Adrenal gland (tissue), 12 donors: ENCODE results near the gene TRIO. TPM values are rescaled to one million over a fixed set of nuclear protein-coding genes. Genes with fewer than 3 reads are reported as not detected.

Source experiments
- DNase-seq, 7 donors: peaks; one replicate each; pipeline ENCODE4 v3.0.0-alpha.2; 2019 to 2020
- H3K27ac ChIP-seq, 5 donors: fragments of 200-600 bp; sonication (generic) in 4 of 5; 1 replicate in 3 of 5; 2 replicates in 2 of 5; pipeline versions ENCODE4 v1.5.1 to v1.8.0; 2016 to 2020; ENCODE audit warnings: mild to moderate bottlenecking in 1 of 5
- H3K27me3 ChIP-seq: fragments of 200-600 bp; 2 replicates; pipeline ENCODE4 v1.8.0; 2021
- H3K36me3 ChIP-seq, 2 donors: fragments of 200-600 bp; replicated peaks in 1 of 2; 1 replicate in 1 of 2; 2 replicates in 1 of 2; pipeline versions ENCODE4 v1.5.1 to v1.8.0; 2018 to 2022
- H3K4me1 ChIP-seq, 2 donors: fragments of 200-600 bp; replicated peaks in 1 of 2; 1 replicate in 1 of 2; 2 replicates in 1 of 2; pipeline versions ENCODE4 v1.5.1 to v1.8.0; 2018 to 2021
- H3K4me3 ChIP-seq, 4 donors: fragments of 200-600 bp; sonication (generic) in 3 of 4; one replicate each; pipeline ENCODE4 v1.5.1; 2016 to 2018
- H3K9me3 ChIP-seq, 3 donors: fragments of 200-600 bp; sonication (generic) in 1 of 3; replicated peaks in 1 of 3; 1 replicate in 2 of 3; 2 replicates in 1 of 3; pipeline versions ENCODE4 v1.5.1 to v1.8.0; 2016 to 2021
- CTCF ChIP-seq, 6 experiments: fragments of 450-650 bp in 4 of 6; fragments of 200-600 bp in 2 of 6; sonication (generic) in 1 of 6; IDR thresholded peaks; 1 replicate in 5 of 6; 2 replicates in 1 of 6; pipeline versions ENCODE4 v1.5.1 to v1.8.0; 2016 to 2021; ENCODE audit warnings: antibody characterized with exemption in 6 of 6, mild to moderate bottlenecking in 2 of 6, moderate library complexity in 1 of 6
- POLR2A ChIP-seq, 2 donors: fragments of 450-650 bp; IDR thresholded peaks; one replicate each; pipeline ENCODE4 v1.6.1; 2017; ENCODE audit warnings: antibody characterized with exemption in 2 of 2, mild to moderate bottlenecking in 2 of 2, moderate library complexity in 1 of 2
- WGBS, 4 donors: extraction: QIAGEN DNeasy Blood & Tissue Kit in 2 of 4; methylation state at CpG; one replicate each; pipeline versions ENCODE4 v1.1.5 to v1.1.7; 2013 to 2017; 5-methylcytosine and 5-hydroxymethylcytosine counted together
- intact Hi-C, 2 donors: fragments of 100-400 bp; cut with DNase I; formaldehyde crosslinking; loops; one replicate each; pipeline versions ENCODE4 v1.14.1 to v1.15.0; 2022 to 2023
- polyA plus RNA-seq, 3 donors: library from polyadenylated mRNA; stranded (reverse); fragments of 200-250 nt in 2 of 3; fragments of 350-450 nt in 1 of 3; fragmentation: Illumina TruSeq in 1 of 3; extraction: RNeasy Lipid Tissue Mini Kit (QIAGEN cat#74804) in 1 of 3; gene quantifications; one replicate each; pipeline ENCODE4 v1.2.3, GENCODE V29; 2013 to 2014
- total RNA-seq, 9 donors: library from RNA; depleted of rRNA in 4 of 9; stranded (reverse); fragments of >200 nt in 4 of 9; fragments of 120-200 nt in 1 of 9; fragmentation: NEBNext Ultra II Directional in 1 of 9; extraction: Animal tissue kit (Norgen Biotek cat#: 25700) in 1 of 9; gene quantifications; one replicate each; pipeline versions ENCODE4 v1.1.0 to v1.2.4, GENCODE V29; 2013 to 2023
- donor health status: healthy with polysubstance abuse.
- donor health status: Bipolar disorder and iron deficiency.
- donor health status: DM: yes; HTN: yes; CAD: no.
- donor health status: DM: no; HTN: no; CAD: no.
- donor health status: DM: no; HTN: no; CAD: no.
- donor health status: DM: yes; HTN: yes; CAD: no.

TRIO gene
- total and polyA plus RNA-seq, 12 donors = 27.3 to 109 (median 72.4) TPM

DNA sequence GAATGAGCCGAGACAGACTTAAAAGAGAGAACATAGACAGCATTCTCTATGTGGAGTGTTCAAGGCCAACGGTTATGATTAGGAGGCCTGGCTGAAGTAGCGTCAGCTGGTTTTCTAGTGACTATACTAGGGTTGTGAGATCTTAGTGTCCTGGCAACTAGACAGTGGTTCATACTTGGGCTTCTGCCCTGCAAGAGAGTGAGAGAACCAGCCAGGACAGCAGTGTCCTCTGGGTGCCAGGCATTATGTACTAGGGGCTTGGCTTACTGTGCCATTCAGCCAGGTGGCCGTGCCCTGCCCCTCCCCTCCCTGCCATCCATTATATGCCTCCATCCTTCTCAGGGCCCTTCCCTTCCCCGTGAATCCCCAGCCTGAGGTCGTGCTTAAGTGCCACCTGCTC lies 56.8 kb downstream of the TRIO start:
- TF ChIP-seq CTCF (IDR thresholded peaks at IDR 0.05) = no peak
- no peak for TF ChIP-seq POLR2A (IDR thresholded peaks at IDR 0.05)
- no peaks in the 10 kb centered on the region for H3K9me3 ChIP-seq
- H3K27me3 ChIP-seq = no peaks in the 10 kb centered on the region
- H3K4me1 ChIP-seq = peaks cover 19 to 51% of the 10 kb centered on the region in 2 donors
- no peak overlapping the region for H3K4me3 ChIP-seq
- H3K36me3 ChIP-seq = no peaks in the 10 kb centered on the region
- peak in 6 of 7 donors; percentile 46 to 78 (median 64) for DNase-seq
- intact Hi-C loops = loop anchor here in 1 of 2 donors (10.0 kb wide), 1 partner anchor 55 kb away; the partner anchor contains the start of gene TRIO
- 52 to 74% (median 56%) methylated on average over 6 of the region's 6 CpGs for WGBS, 4 donors
- H3K27ac ChIP-seq = peak overlapping the region in 3 of 5 donors; percentile 42 to 59 (median 51)

- no peaks in the 10 kb centered on the region for H3K27me3 ChIP-seq
- H3K27ac ChIP-seq = peak overlapping the region in 2 of 5 donors; percentile 42 to 51
- DNase-seq = no peak
- no peaks in the 10 kb centered on the region for H3K36me3 ChIP-seq
- WGBS, 4 donors = 94 to 96% (median 94%) methylated on average over 11 of the region's 11 CpGs
- TF ChIP-seq CTCF (IDR thresholded peaks at IDR 0.05) (no peak), POLR2A (IDR thresholded peaks at IDR 0.05) (no peak)
- peaks cover 20 to 55% of the 10 kb centered on the region in 2 donors for H3K4me1 ChIP-seq
- no peaks in the 10 kb centered on the region for H3K9me3 ChIP-seq
- intact Hi-C loops = loop anchor here in 1 of 2 donors (10.0 kb wide), 1 partner anchor 56 kb away; the partner anchor contains the start of gene TRIO
- H3K4me3 ChIP-seq = no peak overlapping the region
Measured at GRCh38 chr5:14200312-14200990, 57.3 kb downstream of the TRIO start.

DNA sequence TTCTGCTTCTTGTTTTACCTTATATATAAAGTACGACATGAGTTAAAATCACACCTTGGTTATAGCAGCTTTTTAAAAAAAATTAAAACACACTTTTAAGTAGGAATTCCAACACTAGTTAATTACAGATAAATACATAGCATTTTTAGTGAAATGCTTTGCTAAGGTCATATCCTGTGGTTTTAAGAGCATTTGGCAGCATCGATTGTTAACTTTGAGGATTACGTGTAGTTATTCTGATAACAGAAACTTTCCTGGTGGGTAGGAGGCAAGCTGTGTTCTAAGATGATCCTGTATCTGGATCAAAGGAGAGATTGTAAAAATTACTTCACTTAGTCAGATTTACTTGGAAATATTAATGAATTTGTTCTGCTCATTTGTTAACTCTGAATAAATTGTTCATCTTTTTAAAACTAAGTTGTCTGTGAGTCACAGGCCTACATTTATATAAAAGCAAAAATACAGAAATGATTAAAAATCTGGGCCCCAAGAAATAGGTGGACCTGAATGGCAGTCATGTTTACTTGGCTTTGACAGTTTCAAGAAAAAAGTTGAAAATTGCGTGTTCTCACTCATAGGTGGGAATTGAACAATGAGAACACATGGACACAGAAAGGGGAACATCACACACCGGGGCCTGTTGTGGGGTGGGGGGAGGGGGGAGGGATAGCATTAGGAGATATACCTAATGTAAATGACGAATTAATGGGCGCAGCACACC lies 58.3 kb downstream of the TRIO start:
- no peaks in the 10 kb centered on the region for H3K27me3 ChIP-seq
- intact Hi-C loops = loop anchor here in 1 of 2 donors (10.0 kb wide), 1 partner anchor 57 kb away; the partner anchor contains the start of gene TRIO
- TF ChIP-seq CTCF (IDR thresholded peaks at IDR 0.05) (no peak), POLR2A (IDR thresholded peaks at IDR 0.05) (no peak)
- H3K27ac ChIP-seq = no peak overlapping the region
- H3K4me1 ChIP-seq = peaks cover 20 to 58% of the 10 kb centered on the region in 2 donors
- DNase-seq = no peak
- H3K9me3 ChIP-seq = no peaks in the 10 kb centered on the region
- WGBS, 4 donors = 69 to 79% (median 76%) methylated on average over 5 to 7 of the region's 7 CpGs
- H3K36me3 ChIP-seq = no peaks in the 10 kb centered on the region
- H3K4me3 ChIP-seq = no peak overlapping the region

DNA sequence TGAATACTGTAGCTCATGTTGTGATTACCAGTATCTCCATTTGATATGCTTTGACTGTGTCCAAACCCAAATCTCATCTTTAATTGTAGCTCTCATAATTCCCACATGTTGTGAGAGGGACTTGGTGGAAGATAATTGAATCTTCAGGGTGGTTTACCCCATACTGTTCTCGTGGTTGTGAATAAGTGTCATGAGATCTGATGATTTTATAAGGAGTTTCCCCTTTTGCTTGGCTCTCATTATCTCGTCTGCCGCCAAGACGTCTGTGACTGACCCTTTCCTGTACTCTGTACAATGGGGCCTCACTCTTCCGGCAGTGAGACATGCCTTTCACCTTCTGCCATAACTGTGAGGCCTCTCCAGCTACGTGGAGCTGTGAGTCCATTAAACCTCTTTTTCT lies 59.3 kb downstream of the TRIO start:
- Histone ChIP-seq H3K36me3 (no peaks in the 10 kb centered on the region), H3K4me1 (peaks cover 20 to 50% of the 10 kb centered on the region in 2 donors), H3K27ac (peak overlapping the region in 1 of 5 donors; percentile 54), H3K9me3 (no peaks in the 10 kb centered on the region), H3K27me3 (no peaks in the 10 kb centered on the region), H3K4me3 (no peak overlapping the region)
- TF ChIP-seq CTCF (IDR thresholded peaks at IDR 0.05) = no peak
- TF ChIP-seq POLR2A (IDR thresholded peaks at IDR 0.05) = no peak
- 71 to 80% (median 74%) methylated on average over 6 of the region's 6 CpGs for WGBS, 4 donors
- intact Hi-C loops = loop anchor here in 1 of 2 donors (10.0 kb wide), 1 partner anchor 58 kb away; the partner anchor contains the start of gene TRIO
- peak in 1 of 7 donors; percentile 41 for DNase-seq
